Fibroblast of skin of left quadriceps (primary cell): Measurements from ENCODE around the gene MRPL16.
A peak's percentile ranks its signal among the peaks of the same experiment; 100 is the strongest.
"Not testable (repeated sequence)": the region's sequence is repeated elsewhere in the genome, so short reads cannot be mapped to it uniquely, and the experiment has no call there.

Experiments
- DNase-seq, 2 experiments: peaks; one replicate each; pipeline ENCODE4 v3.0.0-alpha.2; 2013; ENCODE audit warnings: low read depth in 2 of 2

Gene MRPL16

GRCh38 chr11:59810189-59810910, at the start of gene MRPL16:
TSS of gene MRPL16 (minus strand) at chr11:59810778. CDS start at chr11:59810658, 120 bp downstream.
- DNase-seq = peak; percentile 72 to 75

- no peak for DNase-seq
Measured at GRCh38 chr11:59859673-59860072, 49.1 kb upstream of the MRPL16 start.

- no peak for DNase-seq
Measured at GRCh38 chr11:59857439-59858434, 47.2 kb upstream of the MRPL16 start.

GRCh38 chr11:59854871-59855270, 44.3 kb upstream of the MRPL16 start:
- no peak for DNase-seq

GRCh38 chr11:59851416-59851815, 40.8 kb upstream of the MRPL16 start:
- DNase-seq = not testable (repeated sequence)

GRCh38 chr11:59849551-59849950, 39.0 kb upstream of the MRPL16 start:
- not testable (repeated sequence) for DNase-seq

GRCh38 chr11:59849129-59849528, 38.6 kb upstream of the MRPL16 start:
- DNase-seq = no peak

GRCh38 chr11:59848439-59848838, 37.9 kb upstream of the MRPL16 start:
- DNase-seq = not testable (repeated sequence)

- DNase-seq = no peak
Measured at GRCh38 chr11:59847626-59848025, 37.0 kb upstream of the MRPL16 start.

GRCh38 chr11:59846556-59846955, 36.0 kb upstream of the MRPL16 start:
- DNase-seq = no peak

GRCh38 chr11:59845399-59845798, 34.8 kb upstream of the MRPL16 start, which contains the start of gene CBLIF:
TSS of gene CBLIF (minus strand) at chr11:59845499. CDS start at chr11:59845453, 46 bp downstream.
- DNase-seq = no peak

- no peak for DNase-seq
Measured at GRCh38 chr11:59842316-59842715, 31.7 kb upstream of the MRPL16 start.

- no peak for DNase-seq
Measured at GRCh38 chr11:59841514-59841913, 30.9 kb upstream of the MRPL16 start.

GRCh38 chr11:59839615-59840014, 29.0 kb upstream of the MRPL16 start:
- DNase-seq = no peak

GRCh38 chr11:59833602-59834001, 23.0 kb upstream of the MRPL16 start:
- DNase-seq = no peak

GRCh38 chr11:59829358-59829757, 18.8 kb upstream of the MRPL16 start:
- DNase-seq = no peak

GRCh38 chr11:59822989-59823566, 12.5 kb upstream of the MRPL16 start:
- no peak for DNase-seq

GRCh38 chr11:59818572-59818971, 8.0 kb upstream of the MRPL16 start:
- DNase-seq = no peak

- not testable (repeated sequence) for DNase-seq
Measured at GRCh38 chr11:59816434-59816833, 5.9 kb upstream of the MRPL16 start.

- DNase-seq = no peak
Measured at GRCh38 chr11:59815754-59816153, 5.2 kb upstream of the MRPL16 start.

GRCh38 chr11:59814021-59814420, 3.4 kb upstream of the MRPL16 start:
- DNase-seq = no peak

- no peak for DNase-seq
Measured at GRCh38 chr11:59813364-59813763, 2.8 kb upstream of the MRPL16 start.
